OCI-LY7 (cell line): ENCODE results near the gene CALU. TPM values are rescaled to one million over a fixed set of nuclear protein-coding genes. Genes with fewer than 3 reads are reported as not detected.

Source experiments
- BruUV-seq: library from RNA; stranded (reverse); fragments of 400-500 nt; replicated peaks from 2 replicates; lab custom pipeline; 2021; lab: Mats Ljungman, UMichigan
- CTCF ChIA-PET: fragments of 300-600 bp; sonication (Branson Sonifier 250); formaldehyde crosslinking; loops from one replicate; lab custom pipeline; 2022; ENCODE audit warnings: antibody characterized with exemption; ENCODE audit not compliant: unreplicated experiment; lab: Charles Lee
- POLR2A ChIA-PET: fragments of 300-600 bp; sonication (Branson Sonifier 250); formaldehyde crosslinking; loops from one replicate; lab custom pipeline; 2022; ENCODE audit warnings: antibody characterized with exemption; lab: Charles Lee
- DNase-seq: peaks from one replicate; pipeline ENCODE4 v3.0.0-alpha.2; 2015; ENCODE audit warnings: low spot score
- H2AFZ ChIP-seq: fragments of 200-600 bp; sonication (generic), shearing (Covaris generic); 2 replicates; pipeline ENCODE4 v1.6.1; 2014; ENCODE audit warnings: mild to moderate bottlenecking, antibody characterized with exemption, low read length, moderate library complexity
- H3K27ac ChIP-seq: fragments of 200-600 bp; sonication (generic); 2 replicates; pipeline ENCODE4 v1.5.1; 2014; ENCODE audit warnings: mixed run types, low read depth, mild to moderate bottlenecking, moderate library complexity, low read length, inconsistent platforms; ENCODE audit not compliant: poor library complexity, severe bottlenecking
- H3K36me3 ChIP-seq: fragments of 200-600 bp; sonication (generic); 2 replicates; pipeline ENCODE4 v1.6.1; 2014; ENCODE audit warnings: mild to moderate bottlenecking, antibody characterized with exemption, low read length, moderate library complexity, mixed read lengths; ENCODE audit not compliant: insufficient read depth
- H3K4me1 ChIP-seq: fragments of 200-600 bp; sonication (generic); 2 replicates; pipeline ENCODE4 v1.5.1; 2014; ENCODE audit warnings: mild to moderate bottlenecking, low read length; ENCODE audit not compliant: insufficient read depth, poor library complexity, severe bottlenecking
- H3K4me2 ChIP-seq: fragments of 200-600 bp; sonication (generic); 2 replicates; pipeline ENCODE4 v1.6.1; 2014; ENCODE audit warnings: mild to moderate bottlenecking, low read length
- H3K4me3 ChIP-seq: fragments of 200-600 bp; sonication (generic); 2 replicates; pipeline ENCODE4 v1.5.1; 2014; ENCODE audit warnings: mild to moderate bottlenecking, low read depth, low read length; ENCODE audit not compliant: poor library complexity, severe bottlenecking
- H3K79me2 ChIP-seq: fragments of 200-600 bp; sonication (generic); 2 replicates; pipeline ENCODE4 v1.6.1; 2016; ENCODE audit warnings: low read depth, mild to moderate bottlenecking, low read length, moderate library complexity, mixed read lengths; ENCODE audit not compliant: insufficient read depth
- H3K9me2 ChIP-seq: fragments of 200-600 bp; sonication (generic); 2 replicates; pipeline ENCODE4 v1.6.1; 2016; ENCODE audit warnings: mild to moderate bottlenecking, low read length, mixed read lengths; ENCODE audit not compliant: insufficient read depth
- H3K9me3 ChIP-seq: fragments of 200-600 bp; sonication (generic); 2 replicates; pipeline ENCODE4 v1.6.1; 2014; ENCODE audit warnings: mild to moderate bottlenecking, mixed run types, low read length, mixed read lengths
- H4K20me1 ChIP-seq: fragments of 200-600 bp; sonication (generic); 2 replicates; pipeline ENCODE4 v1.6.1; 2014; ENCODE audit warnings: mild to moderate bottlenecking, antibody characterized with exemption, low read length, moderate library complexity, mixed read lengths; ENCODE audit not compliant: insufficient read depth
- CTCF ChIP-seq: fragments of 200-600 bp; sonication (generic); conservative IDR thresholded peaks from 2 replicates; pipeline ENCODE4 v1.5.1; 2014; ENCODE audit warnings: mild to moderate bottlenecking, antibody characterized with exemption, low read length, moderate library complexity, mixed read lengths
- EZH2phosphoT487 ChIP-seq: fragments of 200-600 bp; sonication (generic); IDR thresholded peaks from 2 replicates; pipeline ENCODE4 v1.6.1; 2018; ENCODE audit warnings: low read depth, borderline replicate concordance, mild to moderate bottlenecking, mixed run types, antibody characterized with exemption, low read length, moderate library complexity, mixed read lengths
- intact Hi-C: fragments of 100-400 bp; cut with micrococcal nuclease; formaldehyde crosslinking; loops from one replicate; pipeline ENCODE4 v1.10.0; 2022; ENCODE audit not compliant: unreplicated experiment
- total RNA-seq, 2 experiments: library from RNA; depleted of rRNA in 1 of 2; stranded (reverse); fragments of >200 nt in 1 of 2; shearing (Covaris generic) in 1 of 2; gene quantifications; 2 replicates each; pipeline ENCODE4 v1.2.3, GENCODE V29; 2014 to 2022

Gene CALU
- total RNA-seq, 2 experiments from 2014 or later: 45.6 to 52.8 TPM

DNA sequence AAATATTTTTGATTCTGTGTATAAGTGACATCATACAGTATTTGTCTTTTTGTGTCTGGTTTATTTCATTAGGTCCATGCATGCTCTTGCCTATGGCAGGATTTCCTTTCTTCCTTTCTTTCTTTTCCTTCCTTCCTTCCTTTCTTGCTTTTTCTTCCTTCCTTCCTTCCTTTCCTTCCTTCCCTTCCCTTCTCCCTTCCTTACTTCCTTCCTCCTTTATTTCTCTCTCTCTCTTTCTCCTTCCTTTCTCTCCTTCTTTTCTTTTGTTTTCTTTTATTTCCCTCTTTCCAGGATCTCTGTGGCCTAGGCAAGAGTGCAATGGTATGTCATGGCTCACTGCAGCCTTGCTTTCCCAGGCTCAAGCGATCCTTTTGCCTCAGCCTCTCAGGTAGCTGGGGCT, 31.4 kb upstream of the CALU start:
- no peaks in the 10 kb centered on the region for H4K20me1 ChIP-seq
- DNase-seq: no peak
- H3K4me2 ChIP-seq: no peak overlapping the region
- no peak overlapping the region for H2AFZ ChIP-seq
- ChIA-PET POLR2A (no interaction called here), CTCF (no interaction called here)
- no peaks in the 10 kb centered on the region for H3K9me3 ChIP-seq
- TF ChIP-seq CTCF (no peak), EZH2phosphoT487 (no peak)
- no peaks in the 10 kb centered on the region for H3K79me2 ChIP-seq
- H3K4me1 ChIP-seq: no peaks in the 10 kb centered on the region
- no peaks in the 10 kb centered on the region for H3K9me2 ChIP-seq
- no peak overlapping the region for H3K27ac ChIP-seq
- no peak overlapping the region for H3K4me3 ChIP-seq
- BruUV-seq: no TSS peak
- intact Hi-C loops: no loop called here
- no peaks in the 10 kb centered on the region for H3K36me3 ChIP-seq

DNA sequence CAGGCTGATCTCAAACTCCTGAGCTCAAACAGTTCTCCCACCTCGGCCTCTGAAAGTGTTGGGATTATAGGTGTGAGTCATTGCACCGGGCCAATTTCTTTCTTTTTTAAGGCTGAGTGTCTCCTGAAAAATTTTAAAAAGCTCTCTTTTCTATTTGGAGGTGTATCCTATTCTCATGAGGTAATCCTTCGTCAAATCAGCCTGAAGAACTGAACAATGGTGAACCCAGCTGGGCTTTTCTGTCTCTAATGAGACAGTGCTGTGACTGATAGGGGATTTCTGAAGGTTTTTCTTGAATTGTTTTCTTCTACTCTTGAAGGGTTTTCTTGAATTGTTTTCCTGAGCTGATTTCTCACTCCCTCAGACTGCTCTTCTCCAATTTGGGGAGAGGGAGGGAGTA, 30.9 kb upstream of the CALU start:
- Histone ChIP-seq H3K27ac (no peak overlapping the region), H3K4me2 (no peak overlapping the region), H3K36me3 (no peaks in the 10 kb centered on the region), H3K4me1 (no peaks in the 10 kb centered on the region), H4K20me1 (no peaks in the 10 kb centered on the region), H3K79me2 (no peaks in the 10 kb centered on the region), H3K9me2 (no peaks in the 10 kb centered on the region), H3K4me3 (no peak overlapping the region), H3K9me3 (no peaks in the 10 kb centered on the region), H2AFZ (no peak overlapping the region)
- no TSS peak for BruUV-seq
- DNase-seq: no peak
- CTCF ChIA-PET: no interaction called here
- POLR2A ChIA-PET: interaction anchor here (0.6 to 0.7 kb wide), 2 partner anchors 16 to 1243 kb away, joined by 3 read pairs; no protein-coding TSS in a partner anchor
- intact Hi-C loops: no loop called here
- TF ChIP-seq CTCF (no peak), EZH2phosphoT487 (no peak)

DNA sequence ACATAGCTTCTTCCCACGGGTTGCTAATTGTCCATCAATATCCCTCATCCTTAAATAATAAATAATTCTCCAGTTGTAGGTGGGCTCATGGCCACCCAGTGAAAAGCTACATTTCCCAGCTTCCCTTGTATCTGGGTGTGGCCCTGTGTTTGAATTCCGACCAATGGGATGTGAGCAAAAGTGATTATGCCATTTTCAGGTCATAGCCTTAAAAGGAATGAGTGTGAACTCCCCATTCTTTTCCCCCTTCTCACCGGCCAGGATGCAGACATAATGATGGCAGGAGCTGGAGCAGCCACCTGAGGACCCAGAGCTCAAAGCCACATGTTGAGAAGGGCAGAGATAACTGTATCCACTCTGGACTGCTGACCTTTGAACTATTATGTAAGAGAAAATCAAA, 30.3 kb upstream of the CALU start:
- H3K4me2 ChIP-seq: no peak overlapping the region
- no peaks in the 10 kb centered on the region for H3K36me3 ChIP-seq
- H3K9me3 ChIP-seq: no peaks in the 10 kb centered on the region
- ChIA-PET POLR2A (interaction anchor here (0.6 to 1.0 kb wide), 4 partner anchors 16 to 1243 kb away, joined by 3 read pairs; no protein-coding TSS in a partner anchor), CTCF (no interaction called here)
- no TSS peak for BruUV-seq
- DNase-seq: no peak
- no peaks in the 10 kb centered on the region for H3K4me1 ChIP-seq
- no peaks in the 10 kb centered on the region for H3K9me2 ChIP-seq
- TF ChIP-seq EZH2phosphoT487 (no peak), CTCF (no peak)
- H3K27ac ChIP-seq: no peak overlapping the region
- no peaks in the 10 kb centered on the region for H3K79me2 ChIP-seq
- intact Hi-C loops: no loop called here
- no peak overlapping the region for H2AFZ ChIP-seq
- no peaks in the 10 kb centered on the region for H4K20me1 ChIP-seq
- no peak overlapping the region for H3K4me3 ChIP-seq
